SK-N-SH (cell line): ENCODE results near the gene LARGE1.

Experiments
- CTCF ChIP-seq: fragments of 200-600 bp; sonication (generic); IDR thresholded peaks from 2 replicates; pipeline ENCODE4 v1.6.1; 2017; ENCODE audit warnings: antibody characterized with exemption, mild to moderate bottlenecking, moderate library complexity
- ELF1 ChIP-seq: IDR thresholded peaks from 2 replicates; pipeline ENCODE4 v1.4.0; 2012
- EP300 ChIP-seq, 2 experiments: IDR thresholded peaks; 2 replicates each; pipeline versions ENCODE4 v1.4.0 to v1.6.1; 2012; ENCODE audit warnings: borderline replicate concordance in 1 of 2, low read depth in 1 of 2, low read length in 1 of 2
- TAF1 ChIP-seq: IDR thresholded peaks from 2 replicates; pipeline ENCODE4 v1.6.1; 2012; ENCODE audit warnings: low read depth, mild to moderate bottlenecking, low read length, moderate library complexity, borderline replicate concordance
- YY1 ChIP-seq: IDR thresholded peaks from 2 replicates; pipeline ENCODE4 v1.4.0; 2012; ENCODE audit warnings: low read depth, mild to moderate bottlenecking
- ZBTB33 ChIP-seq: IDR thresholded peaks from 2 replicates; pipeline ENCODE4 v1.4.0; 2012; ENCODE audit warnings: low read depth, borderline replicate concordance

- TF ChIP-seq TAF1 (no peak), YY1 (no peak), CTCF (no peak), ELF1 (no peak), ZBTB33 (no peak), EP300 (IDR thresholded peaks at IDR 0.05; ENCODE audit: borderline replicate concordance in 1 of 2, low read depth in 1 of 2, low read length in 1 of 2) (no peak)
These were observed 438.7 kb downstream of the LARGE1 start for GRCh38 chr22:33481550-33481949.
